ENCODE measurements around the gene CLCN6. TPM values are rescaled to one million over a fixed set of nuclear protein-coding genes. Genes with fewer than 3 reads are reported as not detected.

Gene CLCN6, protein sequence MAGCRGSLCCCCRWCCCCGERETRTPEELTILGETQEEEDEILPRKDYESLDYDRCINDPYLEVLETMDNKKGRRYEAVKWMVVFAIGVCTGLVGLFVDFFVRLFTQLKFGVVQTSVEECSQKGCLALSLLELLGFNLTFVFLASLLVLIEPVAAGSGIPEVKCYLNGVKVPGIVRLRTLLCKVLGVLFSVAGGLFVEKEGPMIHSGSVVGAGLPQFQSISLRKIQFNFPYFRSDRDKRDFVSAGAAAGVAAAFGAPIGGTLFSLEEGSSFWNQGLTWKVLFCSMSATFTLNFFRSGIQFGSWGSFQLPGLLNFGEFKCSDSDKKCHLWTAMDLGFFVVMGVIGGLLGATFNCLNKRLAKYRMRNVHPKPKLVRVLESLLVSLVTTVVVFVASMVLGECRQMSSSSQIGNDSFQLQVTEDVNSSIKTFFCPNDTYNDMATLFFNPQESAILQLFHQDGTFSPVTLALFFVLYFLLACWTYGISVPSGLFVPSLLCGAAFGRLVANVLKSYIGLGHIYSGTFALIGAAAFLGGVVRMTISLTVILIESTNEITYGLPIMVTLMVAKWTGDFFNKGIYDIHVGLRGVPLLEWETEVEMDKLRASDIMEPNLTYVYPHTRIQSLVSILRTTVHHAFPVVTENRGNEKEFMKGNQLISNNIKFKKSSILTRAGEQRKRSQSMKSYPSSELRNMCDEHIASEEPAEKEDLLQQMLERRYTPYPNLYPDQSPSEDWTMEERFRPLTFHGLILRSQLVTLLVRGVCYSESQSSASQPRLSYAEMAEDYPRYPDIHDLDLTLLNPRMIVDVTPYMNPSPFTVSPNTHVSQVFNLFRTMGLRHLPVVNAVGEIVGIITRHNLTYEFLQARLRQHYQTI
- 29.7 TPM for total RNA-seq

GRCh38 chr1:11805422-11806306 is at the start of gene CLCN6, which contains the start of gene MTHFR:
Gene CLCN6, plus strand, starts transcription at chr1:11806191. Its CDS starts 72 bp downstream, at chr1:11806263.
Gene MTHFR, minus strand, starts transcription at chr1:11805964. Its CDS starts 2,848 bp downstream, at chr1:11803116.

GRCh38 chr1:11761988-11762406 is 44.0 kb upstream of the CLCN6 start, which contains the start of gene C1orf167:
Gene C1orf167, plus strand, starts transcription at chr1:11762193. Its CDS starts 2,208 bp downstream, at chr1:11764401.

GRCh38 chr1:11847667-11848372 is 41.8 kb downstream of the CLCN6 start, which contains the start of gene NPPA:
Gene NPPA, minus strand, starts transcription at chr1:11847783. Its CDS starts 99 bp downstream, at chr1:11847684.

GRCh38 chr1:11858613-11858967 is 52.6 kb downstream of the CLCN6 start, which contains the start of gene NPPB:
Gene NPPB, minus strand, starts transcription at chr1:11858945. Its CDS starts 112 bp downstream, at chr1:11858833.

Small RNAs within 50 kb of the gene (small RNA-seq; reads per million reads assigned to genes)
- not detected for gene RF02156 (ENCODE audit: low replicate concordance)
- not detected for gene RF02157 (ENCODE audit: low replicate concordance)
- not detected for gene RF02158 (ENCODE audit: low replicate concordance)

Other genes with a start within 250 kb of the CLCN6 start
- gene FBXO2, start 151.8 kb upstream of the CLCN6 start, total RNA-seq: 1.9 TPM
- 42.3 TPM for gene FBXO44, start 151.3 kb upstream of the CLCN6 start, total RNA-seq
- 4.7 TPM for gene FBXO6, start 142.0 kb upstream of the CLCN6 start, total RNA-seq
- gene MAD2L2, start 125.0 kb upstream of the CLCN6 start, total RNA-seq: 65.7 TPM
- 103 TPM for gene DRAXIN, start 114.5 kb upstream of the CLCN6 start, total RNA-seq
- gene AGTRAP, start 70.1 kb upstream of the CLCN6 start, total RNA-seq: 3.8 TPM
- not detected for gene C1orf167, start 44.0 kb upstream of the CLCN6 start, total RNA-seq
- 45.1 TPM for gene MTHFR, start 227 bp upstream of the CLCN6 start, total RNA-seq
- not detected for gene NPPA, start 41.6 kb downstream of the CLCN6 start, total RNA-seq
- not detected for gene NPPB, start 52.8 kb downstream of the CLCN6 start, total RNA-seq
- 19.1 TPM for gene KIAA2013, start 120.2 kb downstream of the CLCN6 start, total RNA-seq
- 16.9 TPM for gene PLOD1, start 128.5 kb downstream of the CLCN6 start, total RNA-seq
- gene MFN2, start 174.3 kb downstream of the CLCN6 start, total RNA-seq: 47.3 TPM
- gene MIIP, start 213.3 kb downstream of the CLCN6 start, total RNA-seq: 31.6 TPM